NCI-H2196 treated with DMSO at 0.1 percent for 48 hours (cell line): Measurements from ENCODE around the gene DRC1.

Experiments
- DNase-seq: peaks from one replicate; lab custom pipeline; 2025; ENCODE audit not compliant: unreplicated experiment; lab: John Stamatoyannopoulos, UW

The DRC1 gene

DNA sequence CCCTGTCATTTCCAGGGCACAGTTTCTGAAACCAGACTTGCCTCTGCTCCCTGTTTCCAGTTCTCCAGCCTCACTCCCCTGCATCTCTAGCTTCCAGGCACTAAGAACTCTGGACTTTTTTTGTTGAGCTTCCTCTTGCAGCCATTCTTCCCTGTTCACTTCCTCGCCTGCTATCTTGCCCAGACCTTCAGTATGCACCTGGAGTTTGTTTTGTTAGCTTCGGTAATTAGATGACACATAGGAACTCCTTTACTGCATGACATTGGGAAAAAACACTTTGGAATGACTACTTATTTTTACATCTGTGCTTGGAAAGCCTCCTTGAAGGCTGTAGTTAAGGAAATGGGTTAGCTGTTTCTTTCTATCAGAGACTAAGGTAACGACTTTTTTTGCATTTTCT is 41.0 kb downstream of the DRC1 start:
- no peak for DNase-seq

DNA sequence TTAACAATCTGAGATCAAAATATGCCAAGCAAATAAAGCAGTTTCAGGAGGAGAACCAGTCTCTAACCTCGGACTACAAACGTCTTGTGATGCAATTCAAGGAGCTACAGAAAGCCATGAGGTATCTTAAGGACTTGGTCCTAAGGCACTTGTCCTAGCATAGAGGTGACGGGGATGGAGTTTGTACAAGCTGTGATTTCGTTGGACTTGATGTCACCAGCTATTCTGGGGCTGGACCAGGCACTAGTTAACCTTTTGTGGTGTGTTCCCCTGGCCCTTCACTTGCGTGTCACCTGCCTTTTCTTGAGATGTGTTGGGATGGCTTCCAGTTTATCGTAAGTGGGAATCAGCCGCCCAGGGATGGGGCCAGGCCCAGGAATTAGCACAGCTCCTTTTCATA is 42.5 kb downstream of the DRC1 start:
- no peak for DNase-seq

DNA sequence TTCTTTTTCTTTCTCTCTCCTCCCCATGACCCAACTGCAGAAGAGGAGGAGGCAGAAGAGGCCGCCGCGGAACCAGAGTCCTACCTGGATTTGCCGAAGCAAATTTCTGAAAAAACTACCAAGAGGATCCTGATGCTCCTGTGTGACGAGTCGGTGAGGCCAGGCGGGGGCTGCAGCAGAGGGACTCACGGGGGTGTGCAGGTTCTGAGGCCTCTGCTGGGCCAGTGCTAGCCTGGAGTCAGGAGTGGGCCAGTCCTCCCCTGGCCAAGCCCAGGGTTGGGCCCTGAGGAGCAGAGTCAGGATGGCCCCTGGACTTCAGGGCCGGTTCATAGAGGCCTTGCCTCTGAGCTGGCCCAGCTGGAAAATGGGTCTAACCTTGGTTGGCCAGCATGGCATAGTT is 46.9 kb downstream of the DRC1 start:
- DNase-seq: no peak

DNA sequence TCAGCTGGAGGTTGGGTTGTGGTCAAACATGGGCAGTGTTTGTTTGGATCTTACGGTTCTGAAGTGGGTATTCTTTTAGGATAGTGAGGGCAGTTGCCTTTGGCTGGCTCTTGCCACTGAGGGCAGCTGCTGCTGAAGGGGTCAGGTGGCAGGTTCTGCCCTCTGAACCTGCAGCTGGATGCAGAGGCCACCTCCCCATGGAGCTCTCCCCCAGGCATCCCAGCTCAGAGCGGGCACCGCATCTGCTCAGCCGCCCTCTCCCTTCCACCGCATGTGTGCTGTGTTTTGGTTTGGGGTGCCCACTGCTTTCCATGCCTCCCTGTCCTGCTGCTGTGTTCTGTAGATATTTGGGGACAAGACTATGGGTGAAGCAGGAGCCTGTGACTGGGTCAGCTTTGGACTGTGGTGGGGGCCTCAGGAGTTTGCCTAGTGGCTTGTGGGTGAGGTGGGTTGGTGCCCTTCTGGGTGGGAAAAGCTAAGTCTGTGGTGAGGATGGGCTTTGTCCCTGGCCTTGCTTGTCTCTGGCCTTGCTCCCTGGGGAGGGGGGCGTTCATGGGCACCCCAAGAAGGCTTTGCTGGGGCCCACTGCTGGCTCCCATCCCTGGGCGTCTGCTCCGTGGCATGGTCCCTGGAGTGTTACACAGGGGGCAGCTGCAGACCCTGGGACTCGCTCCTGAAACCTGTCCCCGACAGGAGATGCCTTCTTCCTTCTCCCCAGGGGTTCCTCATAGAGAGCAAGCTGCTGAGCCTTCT is 47.7 kb downstream of the DRC1 start:
- no peak for DNase-seq

DNA sequence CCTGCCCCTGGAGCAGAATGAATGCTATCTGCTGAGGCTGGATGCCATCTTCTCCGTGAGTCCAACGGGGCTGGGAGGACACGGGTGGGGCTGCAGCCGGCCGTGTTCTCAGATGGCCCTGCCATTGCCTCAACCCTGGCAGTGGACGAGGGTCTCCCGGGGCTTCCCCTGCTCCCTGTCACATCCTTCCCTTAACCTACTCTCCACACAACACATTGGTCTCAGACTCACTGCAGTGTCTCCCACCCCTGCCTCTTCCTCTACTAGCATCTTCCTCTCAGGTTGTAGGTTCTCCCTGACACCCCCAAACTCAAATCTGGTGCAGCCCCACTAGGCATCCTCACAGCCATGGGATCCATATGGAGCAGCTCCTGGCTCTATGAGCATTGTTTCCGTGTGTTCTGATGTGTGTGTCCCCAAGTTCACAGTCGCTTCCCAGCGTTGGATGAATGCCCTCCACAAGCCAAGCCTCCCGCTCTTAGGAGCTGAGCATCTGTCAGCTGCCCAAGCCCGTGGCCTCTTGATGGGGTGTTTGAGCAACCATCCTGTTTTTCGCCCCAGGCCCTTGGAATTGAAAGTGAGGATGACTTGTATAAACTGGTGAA is 48.4 kb downstream of the DRC1 start:
- DNase-seq: no peak

DNA sequence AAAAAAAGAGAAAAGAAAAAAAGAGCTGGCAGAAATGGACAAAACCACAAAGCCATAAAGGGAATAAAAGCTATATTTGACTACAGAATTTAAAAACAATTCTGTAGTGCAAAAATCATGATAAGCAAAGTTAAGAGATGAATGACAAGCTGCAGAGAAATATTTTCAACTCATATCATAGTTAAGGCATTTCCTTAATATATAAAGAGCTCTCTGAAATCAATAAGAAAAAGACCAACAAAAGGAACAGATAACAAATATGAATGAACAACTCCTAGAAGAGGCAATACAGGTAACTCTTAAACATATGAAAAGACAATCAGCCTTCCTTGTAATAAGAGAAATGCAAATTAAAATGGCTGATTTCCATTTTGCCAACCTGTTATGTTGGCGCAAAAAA is 50.0 kb downstream of the DRC1 start:
- no peak for DNase-seq

DNA sequence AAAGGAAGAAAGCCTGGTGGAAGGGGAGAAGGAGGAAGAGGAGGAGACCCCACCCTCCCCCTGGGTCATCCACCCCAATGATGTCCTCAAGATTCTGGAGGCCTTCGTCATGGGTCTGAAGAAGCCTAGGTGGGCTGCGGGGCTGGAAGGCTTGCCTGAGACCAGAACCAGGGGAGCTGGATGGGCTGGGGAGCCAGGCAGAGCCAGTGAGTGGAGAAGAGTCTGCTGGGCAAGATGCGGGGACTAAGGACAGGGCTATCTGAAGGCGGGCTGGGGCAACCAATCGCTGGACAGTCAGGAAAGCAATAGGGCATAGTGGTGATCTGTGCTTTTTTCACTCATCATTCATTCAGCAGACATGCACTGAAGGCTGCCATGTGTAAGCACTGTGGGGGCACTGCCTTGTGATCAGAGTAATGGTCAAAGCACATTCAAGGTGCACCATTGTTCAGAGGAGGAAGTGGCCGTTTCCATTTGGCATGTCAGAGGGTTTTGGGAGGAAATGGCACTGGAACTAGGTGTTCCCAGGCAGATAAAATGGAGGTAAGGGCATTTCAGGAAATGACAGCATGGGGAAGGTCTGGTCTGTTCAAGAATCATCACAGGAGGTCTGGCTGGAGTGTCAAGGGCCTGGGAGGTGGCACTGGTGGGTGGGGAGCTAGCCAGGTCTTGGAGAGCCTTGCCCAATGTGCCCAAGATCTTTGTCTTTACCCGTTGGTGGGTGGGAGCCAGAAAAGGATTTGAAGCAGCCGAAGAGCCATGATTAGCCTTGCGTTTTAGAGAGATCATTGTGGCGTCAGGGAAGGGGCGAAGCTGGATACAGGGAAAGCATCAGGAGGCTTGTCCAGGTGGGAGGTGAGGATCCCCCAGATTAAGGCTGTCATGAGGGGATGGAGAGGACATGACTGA is 52.0 kb downstream of the DRC1 start:
- DNase-seq: no peak

DNA sequence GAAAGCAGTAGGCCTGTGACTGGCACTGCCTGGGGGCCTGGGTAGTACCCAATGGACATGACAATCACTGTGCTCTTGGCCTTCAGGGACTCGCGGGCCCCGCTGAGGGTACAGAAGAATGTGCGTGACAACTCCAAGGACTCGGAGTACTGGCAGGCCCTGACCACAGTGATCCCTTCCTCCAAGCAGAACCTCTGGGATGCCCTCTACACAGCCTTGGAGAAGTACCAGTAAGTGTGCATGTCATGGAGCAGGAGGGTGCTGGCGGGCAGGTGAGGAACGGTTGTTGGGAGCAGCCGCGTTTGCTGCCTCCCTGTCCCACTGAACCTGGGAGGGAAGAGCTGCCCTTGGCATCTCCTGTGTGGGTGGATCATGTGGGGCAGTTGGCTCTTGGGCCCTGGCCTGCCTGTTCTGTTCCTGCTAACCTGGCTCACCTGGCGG is 52.9 kb downstream of the DRC1 start:
- no peak for DNase-seq

DNA sequence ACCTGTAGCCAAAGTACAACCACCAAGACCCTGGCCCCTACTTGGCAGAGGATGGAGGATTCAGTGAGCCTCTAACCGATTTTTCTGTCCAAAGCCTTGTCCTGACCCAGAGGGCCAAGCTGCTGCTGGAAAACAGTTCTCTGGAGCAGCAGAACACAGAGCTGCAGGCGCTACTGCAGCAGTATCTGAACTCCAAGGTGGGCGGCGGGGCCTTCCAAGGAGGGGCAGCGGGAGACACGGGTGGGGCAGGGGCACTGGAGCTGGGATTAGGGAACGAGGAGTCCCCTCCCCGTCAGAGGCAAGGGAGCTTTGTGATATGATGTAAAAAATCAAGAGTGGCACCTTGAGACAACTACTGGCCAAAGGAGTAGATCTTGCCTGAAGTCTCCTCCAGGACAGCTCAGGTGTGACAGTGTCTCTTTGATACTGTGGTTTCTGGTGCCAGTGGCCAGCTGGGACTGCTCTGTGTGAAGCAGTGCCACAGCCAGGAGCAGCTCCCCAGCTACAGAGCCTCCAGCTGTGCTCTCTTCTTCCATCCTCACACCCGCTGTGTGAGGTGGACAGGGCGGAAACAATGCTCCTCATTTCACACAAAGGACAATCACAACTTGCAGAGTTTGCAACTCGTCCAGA is 53.4 kb downstream of the DRC1 start:
- no peak for DNase-seq

DNA sequence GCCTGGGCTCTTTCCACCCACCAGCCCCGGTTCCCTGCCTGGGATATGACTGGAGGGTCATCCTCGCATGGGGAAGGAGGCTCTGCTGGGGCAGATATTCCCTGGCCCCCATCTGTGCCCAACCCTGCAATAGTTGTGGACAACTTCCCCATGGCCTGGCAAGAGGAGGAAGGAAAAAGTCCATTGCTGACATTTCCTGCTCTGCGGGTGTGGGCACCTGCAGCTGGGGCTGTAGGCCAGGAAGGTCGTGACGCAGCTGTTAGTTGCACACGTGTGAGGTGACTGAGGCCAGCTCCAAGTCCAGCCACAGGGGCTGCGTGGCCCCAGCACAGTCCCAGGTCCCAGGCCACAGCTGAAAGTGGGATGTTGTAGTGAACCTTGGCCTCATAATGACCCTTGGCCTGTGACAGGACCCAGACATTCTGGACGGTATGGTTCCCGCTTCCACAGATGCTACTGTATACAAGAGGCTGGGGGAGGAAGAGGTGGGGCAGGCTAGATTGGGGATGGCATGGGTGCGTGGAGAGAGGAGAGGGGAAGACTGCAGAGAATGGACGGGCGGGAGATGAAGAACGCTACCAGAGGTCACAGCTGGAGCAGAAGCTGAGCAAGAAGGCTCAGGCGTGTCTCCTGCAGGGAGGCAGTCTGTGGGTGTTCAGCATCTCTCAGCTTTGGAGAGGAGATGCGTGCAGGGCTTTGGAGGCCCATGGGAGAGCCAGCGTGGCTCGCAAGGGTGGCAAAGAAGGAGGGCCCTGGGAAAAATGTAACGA is 54.1 kb downstream of the DRC1 start:
- DNase-seq: no peak

DNA sequence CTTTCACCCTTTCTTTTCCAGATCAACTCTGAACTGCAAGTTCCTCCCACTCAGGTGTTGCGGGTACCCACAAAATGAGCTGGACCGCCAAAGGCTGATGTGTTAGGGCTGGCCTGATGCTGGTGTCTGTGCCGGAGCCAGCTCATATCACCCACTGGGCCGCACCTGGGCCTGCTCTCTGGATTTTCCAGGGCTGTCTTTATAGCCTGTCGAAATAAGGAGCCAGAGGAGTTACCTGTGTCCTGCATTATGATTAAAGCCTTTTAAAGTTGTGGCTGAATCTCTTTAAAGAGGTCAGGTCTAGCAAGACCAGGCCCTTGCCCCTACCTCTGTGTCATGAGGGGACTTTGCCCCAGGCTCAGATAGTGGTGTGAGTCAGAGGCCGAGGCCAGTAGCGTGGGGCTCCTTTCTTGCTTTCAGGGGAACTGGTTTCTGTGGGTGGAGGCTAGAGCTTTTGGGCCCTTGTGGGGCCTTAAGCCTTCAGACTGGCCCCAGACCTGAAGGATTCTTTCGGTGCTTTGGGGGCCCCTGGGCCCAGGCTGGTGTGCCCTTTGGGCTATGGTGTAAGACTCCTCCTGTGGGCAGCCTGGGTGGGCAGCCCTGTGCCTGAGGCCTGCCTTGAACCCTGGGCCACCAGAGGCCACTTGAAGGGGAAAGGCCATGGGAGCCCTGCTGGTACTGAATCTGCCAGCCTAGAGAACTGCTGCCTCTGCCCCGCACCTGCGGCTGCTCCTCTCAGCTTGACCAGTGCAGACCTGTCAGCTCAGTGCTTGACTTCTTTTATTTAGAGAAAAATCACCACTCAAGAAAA is 54.9 kb downstream of the DRC1 start:
- no peak for DNase-seq

DNA sequence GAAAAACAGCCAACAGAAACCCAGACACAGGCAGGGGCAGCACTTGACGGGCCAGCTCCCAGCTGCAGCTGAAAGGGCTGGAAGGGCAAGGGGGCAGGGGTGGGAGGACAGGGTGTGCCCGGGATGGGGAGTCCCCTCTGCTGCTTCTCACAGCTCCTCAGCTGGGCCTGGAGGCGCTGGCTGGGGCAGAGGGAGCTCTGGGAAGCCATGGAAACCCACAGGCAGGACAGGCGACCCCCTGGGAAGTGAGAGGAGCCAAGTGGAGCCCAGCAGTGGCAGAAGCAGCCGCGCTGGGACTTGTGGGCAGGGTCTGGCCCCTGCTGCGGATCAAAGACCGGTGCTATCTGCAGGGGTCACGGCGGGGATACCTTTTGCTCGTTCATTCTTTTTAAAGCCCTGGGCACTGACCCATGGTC is 55.5 kb downstream of the DRC1 start:
- DNase-seq: no peak

DNA sequence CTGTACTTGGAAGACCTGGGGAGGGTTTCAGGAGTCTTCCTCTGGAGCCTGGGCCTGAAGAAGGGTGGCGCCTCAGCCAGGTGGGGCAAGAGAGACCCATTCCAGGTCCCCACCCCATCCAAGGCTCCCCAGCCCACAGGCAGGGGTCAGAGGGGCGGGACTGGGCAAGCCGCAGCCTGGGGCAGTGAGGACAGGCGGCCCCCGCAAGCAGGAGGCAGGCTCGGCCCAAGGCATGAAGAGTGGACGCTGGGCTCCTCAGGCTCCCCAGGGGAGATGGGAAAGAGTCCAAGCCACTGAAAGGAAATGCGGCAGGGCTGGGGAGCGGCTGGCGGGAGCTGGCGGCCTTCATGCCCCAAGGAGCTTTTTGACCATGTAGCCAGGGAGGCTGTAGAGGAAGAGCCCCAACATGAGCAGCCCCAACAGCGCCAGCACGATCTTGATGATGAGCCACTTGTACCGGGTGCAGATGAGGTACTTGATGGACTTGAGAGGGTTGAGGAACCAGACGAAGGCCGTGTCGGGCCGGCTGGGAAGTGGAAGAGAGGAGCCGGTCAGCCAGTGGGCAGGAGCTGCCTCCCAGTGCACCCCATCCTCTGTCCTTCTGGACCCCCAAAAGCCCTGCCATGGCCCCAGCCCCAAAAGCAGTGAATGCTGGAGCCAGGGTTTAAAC is 56.1 kb downstream of the DRC1 start:
- DNase-seq: no peak

DNA sequence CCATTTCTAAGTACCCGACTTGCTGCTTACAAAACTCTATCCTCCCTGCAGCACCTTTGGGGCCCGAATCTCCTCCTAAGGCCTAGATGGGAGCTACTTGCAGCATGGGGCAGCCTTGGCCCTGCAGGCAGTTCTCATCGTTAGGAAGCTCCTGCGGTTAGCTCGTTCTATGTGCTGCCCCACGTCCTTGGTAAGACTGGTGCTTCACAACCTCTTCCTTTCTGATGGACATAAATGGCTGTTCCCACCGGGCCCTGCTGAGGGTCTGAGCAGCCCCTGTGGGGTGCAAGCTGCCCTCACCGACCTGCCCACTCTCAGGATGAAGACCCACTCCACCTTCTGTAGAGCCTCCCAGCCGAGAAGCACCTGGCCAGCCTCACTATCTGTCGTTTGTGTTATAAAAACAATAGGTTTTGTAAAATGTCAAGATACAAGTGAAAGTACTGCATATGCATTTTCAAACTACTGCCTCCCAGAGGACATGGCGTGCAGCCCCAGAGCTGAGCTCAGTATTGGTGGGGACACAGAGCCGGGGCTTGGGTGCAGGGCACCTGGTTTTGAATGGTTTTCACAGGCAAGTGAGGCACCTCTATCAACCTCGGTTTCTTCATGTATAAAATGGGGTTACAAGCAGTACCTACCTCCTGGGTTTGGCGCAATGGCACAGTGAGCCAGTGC is 56.8 kb downstream of the DRC1 start:
- no peak for DNase-seq

DNA sequence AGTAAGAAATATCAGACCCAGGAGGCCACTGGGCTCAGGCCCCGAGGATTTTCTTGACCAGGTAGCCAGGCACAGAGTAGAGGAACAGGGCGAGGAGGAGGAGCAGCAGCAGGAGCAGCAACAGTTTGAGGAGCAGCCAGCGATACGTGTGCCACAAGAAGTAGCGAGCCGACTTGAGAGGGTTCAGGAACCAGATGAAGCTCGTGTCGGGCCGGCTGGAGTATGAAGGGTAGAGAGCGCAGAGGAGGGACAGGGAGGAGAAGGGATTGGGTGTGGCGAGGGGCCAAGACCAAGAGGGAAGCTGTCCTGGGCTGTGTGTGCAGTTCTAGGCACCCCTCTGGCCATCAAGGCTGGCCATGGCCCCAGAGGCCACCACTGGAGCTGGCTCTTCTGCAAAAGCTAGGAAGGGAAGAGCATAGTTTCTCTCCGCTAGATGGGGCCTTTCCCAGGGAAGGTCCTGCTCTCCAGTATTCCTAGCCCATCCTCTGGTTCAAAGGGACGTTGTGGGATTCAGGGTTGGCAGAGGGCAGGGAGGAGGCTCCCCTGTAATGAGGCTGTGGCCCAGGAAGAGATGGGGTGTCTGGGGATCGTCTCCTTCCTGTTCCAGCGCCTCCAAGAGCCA is 58.4 kb downstream of the DRC1 start:
- no peak for DNase-seq

DNA sequence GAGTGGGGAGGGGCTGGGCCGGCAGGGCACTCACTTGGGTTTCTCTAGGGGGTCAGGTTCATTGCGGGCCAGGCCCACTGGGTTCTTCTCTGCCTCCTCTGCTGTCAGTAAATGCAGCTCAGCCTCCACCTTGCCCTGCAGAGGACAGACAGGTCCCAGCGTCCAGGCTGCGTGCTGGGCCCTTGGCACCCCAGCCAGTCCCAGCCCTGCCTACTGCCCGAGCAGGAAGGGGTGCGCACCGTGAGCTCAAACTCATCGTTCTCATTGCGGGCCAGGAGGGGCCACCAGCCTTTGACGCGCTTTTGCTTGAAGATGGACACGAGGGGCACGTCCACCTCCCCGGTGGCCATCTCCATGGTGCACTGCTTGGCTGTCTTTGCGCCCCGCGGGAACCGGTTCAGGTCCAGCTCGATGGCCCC is 58.9 kb downstream of the DRC1 start:
- no peak for DNase-seq

DNA sequence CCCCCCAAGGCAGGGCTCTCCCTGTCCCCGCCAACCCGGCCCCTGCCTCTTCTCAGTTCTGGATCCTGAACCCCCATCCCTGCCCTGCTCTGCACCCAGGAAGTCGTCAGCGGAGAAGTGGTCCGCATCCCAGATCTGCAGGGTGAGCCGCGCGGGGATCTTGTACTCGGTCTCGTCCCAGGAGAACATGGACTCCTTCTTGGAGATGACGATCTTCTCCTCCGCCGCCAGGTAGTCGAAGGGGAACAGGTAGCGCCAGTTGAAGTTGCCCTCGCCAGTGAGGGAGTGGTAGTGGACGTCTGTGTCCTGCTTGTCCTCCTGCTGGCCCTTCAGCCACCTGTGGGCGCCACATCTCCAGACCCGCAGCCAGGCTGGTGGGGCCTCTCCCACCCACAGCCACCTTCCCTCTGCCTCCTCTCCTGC is 59.9 kb downstream of the DRC1 start:
- DNase-seq: no peak

DNA sequence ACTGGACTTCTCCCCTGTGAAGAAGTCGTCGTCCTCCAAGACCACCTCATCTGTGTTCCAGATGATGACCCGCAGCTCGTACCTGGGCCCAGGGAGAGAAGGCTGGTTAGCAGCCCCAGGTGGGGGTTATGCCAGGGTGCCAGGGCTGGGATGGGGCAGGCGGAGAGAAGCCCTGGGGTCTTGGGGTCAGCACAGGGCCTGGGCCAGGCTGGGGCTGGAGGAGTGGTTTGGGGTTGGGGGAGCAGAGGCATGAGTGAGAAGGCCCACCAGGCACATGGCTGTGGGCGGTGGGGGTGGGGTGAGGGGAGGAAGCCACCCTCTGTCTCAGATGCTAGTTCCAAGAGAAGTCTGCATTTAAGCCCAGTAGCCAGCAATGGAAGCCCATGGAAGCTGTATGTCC is 60.4 kb downstream of the DRC1 start:
- DNase-seq: no peak
